Measurements from ENCODE around the gene SPIN4. TPM values are rescaled to one million over a fixed set of nuclear protein-coding genes. Genes with fewer than 3 reads are reported as not detected.
"Not testable (repeated sequence)": the region's sequence is repeated elsewhere in the genome, so short reads cannot be mapped to it uniquely, and the experiment has no call there.

Gene SPIN4
- total RNA-seq, 1 experiment from 2014 or later, result 9.0 TPM

DNA sequence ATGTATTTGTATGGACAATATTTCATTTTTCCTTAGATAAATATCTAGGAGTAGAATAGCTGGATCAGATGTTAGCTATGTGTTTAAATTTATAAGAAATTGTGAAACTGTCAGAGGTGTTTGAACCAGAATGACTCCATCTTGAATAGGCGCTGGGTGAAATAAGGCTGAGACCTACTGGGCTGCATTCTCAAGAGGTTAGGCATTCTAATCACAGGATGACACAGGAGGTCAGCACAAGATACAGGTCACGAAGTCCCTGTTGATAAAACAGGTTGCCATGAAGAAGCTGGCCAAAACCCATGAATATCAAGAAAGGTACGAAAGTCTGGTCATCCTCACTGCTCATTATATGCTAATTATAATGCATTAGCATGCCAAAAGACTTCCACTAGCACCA lies 36.3 kb upstream of the SPIN4 start:
- DNase-seq (ENCODE audit: low read depth, low spot score), result no peak
- no TSS peak for BruUV-seq (replicated peaks)
- Histone ChIP-seq H3K9me3 (ENCODE audit: control insufficient read depth in 1 of 2, insufficient read depth in 1 of 2, low read depth in 1 of 2, low read length in 2 of 2) (no peaks in the 10 kb centered on the region), H3K27ac (ENCODE audit: low read depth, low read length) (no peak overlapping the region), H4K20me1 (ENCODE audit: insufficient read depth) (no peaks in the 10 kb centered on the region), H3K4me1 (ENCODE audit: control insufficient read depth in 1 of 2, insufficient read depth in 2 of 2, low read length in 2 of 2) (no peaks in the 10 kb centered on the region), H3K9me2 (ENCODE audit: insufficient read depth) (no peaks in the 10 kb centered on the region), H3K36me3 (ENCODE audit: control insufficient read depth in 1 of 2, insufficient read depth in 2 of 2, low read length in 2 of 2) (no peaks in the 10 kb centered on the region), H2AFZ (ENCODE audit: low read depth, low read length, poor library complexity, severe bottlenecking) (no peak overlapping the region), H3K4me3 (replicated peaks in 1 of 2; ENCODE audit: low read depth in 1 of 2, low read length in 2 of 2) (no peak overlapping the region), H3K9ac (ENCODE audit: low read length) (no peak overlapping the region), H3K27me3 (ENCODE audit: insufficient read depth, low read length) (no peaks in the 10 kb centered on the region), H3K4me2 (ENCODE audit: low read length) (no peak overlapping the region), H3K79me2 (ENCODE audit: insufficient read depth, low read length) (no peaks in the 10 kb centered on the region)
- no peak for ATAC-seq
- intact Hi-C loops (cut with micrococcal nuclease), result no loop called here
- RAD21 ChIA-PET (ENCODE audit: low non-redundant PET in 1 of 2, low total read pairs in 2 of 2, uncharacterized antibody in 2 of 2, unreplicated experiment in 2 of 2), result no interaction called here
- POLR2A ChIA-PET, result no interaction called here
- TF ChIP-seq RAD21 (IDR thresholded peaks at IDR 0.05; ENCODE audit: low read depth) (no peak), TCF7L2 (IDR thresholded peaks at IDR 0.05; ENCODE audit: borderline replicate concordance, extremely low read depth, insufficient read depth, insufficient read length) (no peak)
- CTCF ChIA-PET, result no interaction called here

DNA sequence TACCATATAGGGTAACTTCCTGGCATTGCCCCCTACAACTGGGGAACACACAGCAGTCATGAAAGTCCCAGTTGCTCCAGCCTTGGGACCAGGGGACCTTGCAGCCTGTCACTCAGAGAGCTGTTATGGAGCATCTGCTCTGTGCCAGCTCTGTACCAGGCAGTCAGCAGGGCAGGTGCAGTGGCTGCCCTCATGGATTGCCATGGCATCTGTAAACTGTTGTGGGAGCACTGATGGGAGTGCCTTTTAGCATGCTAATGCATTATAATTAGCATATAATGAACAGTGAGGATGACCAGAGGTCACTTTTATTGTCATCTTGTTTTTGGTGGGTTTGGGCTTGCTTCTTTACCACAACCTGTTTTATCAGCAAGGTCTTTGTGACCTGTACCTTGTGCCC lies 33.1 kb upstream of the SPIN4 start:
- H2AFZ ChIP-seq (ENCODE audit: low read depth, low read length, poor library complexity, severe bottlenecking); H4K20me1 ChIP-seq (ENCODE audit: insufficient read depth); H3K27ac ChIP-seq (ENCODE audit: low read depth, low read length); BruUV-seq (replicated peaks); CTCF ChIA-PET; ATAC-seq; H3K9ac ChIP-seq (ENCODE audit: low read length); RAD21 ChIA-PET (ENCODE audit: low non-redundant PET in 1 of 2, low total read pairs in 2 of 2, uncharacterized antibody in 2 of 2, unreplicated experiment in 2 of 2); H3K27me3 ChIP-seq (ENCODE audit: insufficient read depth, low read length); H3K79me2 ChIP-seq (ENCODE audit: insufficient read depth, low read length); H3K9me3 ChIP-seq (ENCODE audit: control insufficient read depth in 1 of 2, insufficient read depth in 1 of 2, low read depth in 1 of 2, low read length in 2 of 2); H3K4me1 ChIP-seq (ENCODE audit: control insufficient read depth in 1 of 2, insufficient read depth in 2 of 2, low read length in 2 of 2); H3K4me2 ChIP-seq (ENCODE audit: low read length); H3K4me3 ChIP-seq (replicated peaks in 1 of 2; ENCODE audit: low read depth in 1 of 2, low read length in 2 of 2); H3K36me3 ChIP-seq (ENCODE audit: control insufficient read depth in 1 of 2, insufficient read depth in 2 of 2, low read length in 2 of 2); intact Hi-C loops (cut with micrococcal nuclease); H3K9me2 ChIP-seq (ENCODE audit: insufficient read depth); DNase-seq (ENCODE audit: low read depth, low spot score); POLR2A ChIA-PET: not testable (repeated sequence)

DNA sequence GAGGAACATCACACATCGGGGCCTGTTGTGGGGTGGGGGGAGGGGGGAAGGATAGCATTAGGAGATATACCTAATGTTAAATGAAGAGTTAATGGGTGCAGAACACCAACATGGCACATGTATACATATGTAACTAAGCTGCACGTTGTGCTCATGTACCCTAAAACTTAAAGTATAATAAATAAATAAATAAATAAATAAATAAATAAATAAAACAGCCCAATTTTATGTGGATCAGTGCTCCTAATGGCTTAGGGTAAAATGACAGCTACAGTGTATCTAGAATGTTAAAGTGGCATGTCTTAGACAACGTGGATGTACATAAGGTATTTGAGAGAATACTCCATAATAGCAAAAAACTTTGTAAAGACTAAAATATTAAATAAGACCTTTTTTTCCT lies 21.9 kb upstream of the SPIN4 start:
- H3K9me2 ChIP-seq (ENCODE audit: insufficient read depth); H3K27ac ChIP-seq (ENCODE audit: low read depth, low read length): not testable (repeated sequence)

GRCh38 chrX:63367699-63368098 lies 16.6 kb upstream of the SPIN4 start:
- H3K79me2 ChIP-seq (ENCODE audit: insufficient read depth, low read length); H3K27ac ChIP-seq (ENCODE audit: low read depth, low read length); H3K9ac ChIP-seq (ENCODE audit: low read length); H4K20me1 ChIP-seq (ENCODE audit: insufficient read depth); CTCF ChIA-PET; H3K4me1 ChIP-seq (ENCODE audit: control insufficient read depth in 1 of 2, insufficient read depth in 2 of 2, low read length in 2 of 2); H3K27me3 ChIP-seq (ENCODE audit: insufficient read depth, low read length); DNase-seq (ENCODE audit: low read depth, low spot score); H3K36me3 ChIP-seq (ENCODE audit: control insufficient read depth in 1 of 2, insufficient read depth in 2 of 2, low read length in 2 of 2); ATAC-seq; H3K4me2 ChIP-seq (ENCODE audit: low read length); H3K4me3 ChIP-seq (replicated peaks in 1 of 2; ENCODE audit: low read depth in 1 of 2, low read length in 2 of 2); H2AFZ ChIP-seq (ENCODE audit: low read depth, low read length, poor library complexity, severe bottlenecking); intact Hi-C loops (cut with micrococcal nuclease); POLR2A ChIA-PET; H3K9me2 ChIP-seq (ENCODE audit: insufficient read depth); H3K9me3 ChIP-seq (ENCODE audit: control insufficient read depth in 1 of 2, insufficient read depth in 1 of 2, low read depth in 1 of 2, low read length in 2 of 2); BruUV-seq (replicated peaks); RAD21 ChIA-PET (ENCODE audit: low non-redundant PET in 1 of 2, low total read pairs in 2 of 2, uncharacterized antibody in 2 of 2, unreplicated experiment in 2 of 2): not testable (repeated sequence)

More for the DNA sequence above, 21.9 kb upstream of the SPIN4 start:
- ATAC-seq; H3K4me1 ChIP-seq (ENCODE audit: control insufficient read depth in 1 of 2, insufficient read depth in 2 of 2, low read length in 2 of 2); H3K79me2 ChIP-seq (ENCODE audit: insufficient read depth, low read length); intact Hi-C loops (cut with micrococcal nuclease); H4K20me1 ChIP-seq (ENCODE audit: insufficient read depth); H3K9ac ChIP-seq (ENCODE audit: low read length); CTCF ChIA-PET; H2AFZ ChIP-seq (ENCODE audit: low read depth, low read length, poor library complexity, severe bottlenecking); H3K4me3 ChIP-seq (replicated peaks in 1 of 2; ENCODE audit: low read depth in 1 of 2, low read length in 2 of 2); POLR2A ChIA-PET; RAD21 ChIA-PET (ENCODE audit: low non-redundant PET in 1 of 2, low total read pairs in 2 of 2, uncharacterized antibody in 2 of 2, unreplicated experiment in 2 of 2); BruUV-seq (replicated peaks); H3K36me3 ChIP-seq (ENCODE audit: control insufficient read depth in 1 of 2, insufficient read depth in 2 of 2, low read length in 2 of 2); DNase-seq (ENCODE audit: low read depth, low spot score); H3K4me2 ChIP-seq (ENCODE audit: low read length); H3K27me3 ChIP-seq (ENCODE audit: insufficient read depth, low read length); H3K9me3 ChIP-seq (ENCODE audit: control insufficient read depth in 1 of 2, insufficient read depth in 1 of 2, low read depth in 1 of 2, low read length in 2 of 2): not testable (repeated sequence)

Measured in HCT116 (cell line).